Kidney (tissue), 14 donors: ENCODE data around the gene IL10RA. TPM values are rescaled to one million over a fixed set of nuclear protein-coding genes. Genes with fewer than 3 reads are reported as not detected.

Experiments
- DNase-seq, 5 donors: peaks; one replicate each; pipeline ENCODE4 v3.0.0-alpha.2; 2013 to 2020
- FAIRE-seq: peaks from 2 replicates; lab custom pipeline; 2012; peaks lifted over from hg19 to GRCh38; lab: Jason Lieb, UNC
- H3K27ac ChIP-seq, 2 donors: one replicate each; pipeline ENCODE4 v1.7.0; 2013; ENCODE audit warnings: low read depth in 2 of 2, low read length in 2 of 2, inconsistent platforms in 1 of 2
- H3K27me3 ChIP-seq: one replicate; pipeline ENCODE4 v1.7.1; 2013; ENCODE audit warnings: low read length, inconsistent platforms; ENCODE audit not compliant: control insufficient read depth, insufficient read depth
- H3K36me3 ChIP-seq, 3 donors: one replicate each; pipeline versions ENCODE4 v1.7.0 to v1.7.1; 2013; ENCODE audit warnings: low read length in 3 of 3, control low read depth in 1 of 3, inconsistent platforms in 1 of 3; ENCODE audit not compliant: insufficient read depth in 3 of 3, control insufficient read depth in 2 of 3
- H3K4me1 ChIP-seq, 3 donors: one replicate each; pipeline versions ENCODE4 v1.7.0 to v1.7.1; 2013; ENCODE audit warnings: low read length in 3 of 3, inconsistent platforms in 1 of 3, low read depth in 1 of 3; ENCODE audit not compliant: control insufficient read depth in 2 of 3, insufficient read depth in 2 of 3
- H3K4me3 ChIP-seq, 3 donors: one replicate each; pipeline versions ENCODE4 v1.7.0 to v1.8.1; 2013; ENCODE audit warnings: low read length in 3 of 3, control low read depth in 1 of 3, inconsistent platforms in 1 of 3
- H3K9ac ChIP-seq, 3 donors: one replicate each; pipeline versions ENCODE4 v1.7.0 to v1.7.1; 2013; ENCODE audit warnings: low read length in 3 of 3, control low read depth in 1 of 3, inconsistent platforms in 1 of 3
- H3K9me3 ChIP-seq, 3 donors: one replicate each; pipeline versions ENCODE4 v1.7.0 to v1.7.1; 2013; ENCODE audit warnings: low read length in 3 of 3, control low read depth in 1 of 3, inconsistent platforms in 1 of 3; ENCODE audit not compliant: control insufficient read depth in 2 of 3, insufficient read depth in 1 of 3
- intact Hi-C: fragments of 100-400 bp; cut with DNase I; formaldehyde crosslinking; loops from one replicate; pipeline ENCODE4 v1.11.1; 2022
- polyA plus RNA-seq: library from polyadenylated mRNA; stranded (reverse); fragments of 350-450 nt; fragmentation: Illumina TruSeq; extraction: RNeasy Lipid Tissue Mini Kit (QIAGEN cat#74804); gene quantifications from one replicate; pipeline ENCODE4 v1.2.3, GENCODE V29; 2014; ENCODE audit warnings: low read depth, low replicate concordance; ENCODE audit not compliant: insufficient read depth
- total RNA-seq: library from RNA; stranded (reverse); fragmentation: NEBNext Ultra II Directional; extraction: Animal tissue kit (Norgen Biotek cat#: 25700); gene quantifications from one replicate; pipeline ENCODE4 v1.2.1, GENCODE V29; 2021
- TF ChIP-seq, protein P1 (sequence below): IDR thresholded peaks from 3 replicates; pipeline ENCODE4 v1.5.1; 2012; ENCODE audit warnings: mild to moderate bottlenecking, moderate library complexity, borderline replicate concordance; ENCODE audit not compliant: insufficient read depth; ENCODE audit errors: extremely low read depth
- donor health status: control.
- donor health status: control.
- donor health status: control.
- donor health status: control.
- donor health status: control.
- donor health status: DM: yes; HTN: yes; CAD: no.
- donor health status: Normal renal cell carcinoma (clear cell type).

Gene IL10RA
- total and polyA plus RNA-seq, 2 donors from 2014 or later = 1.8 to 37.2 TPM

DNA sequence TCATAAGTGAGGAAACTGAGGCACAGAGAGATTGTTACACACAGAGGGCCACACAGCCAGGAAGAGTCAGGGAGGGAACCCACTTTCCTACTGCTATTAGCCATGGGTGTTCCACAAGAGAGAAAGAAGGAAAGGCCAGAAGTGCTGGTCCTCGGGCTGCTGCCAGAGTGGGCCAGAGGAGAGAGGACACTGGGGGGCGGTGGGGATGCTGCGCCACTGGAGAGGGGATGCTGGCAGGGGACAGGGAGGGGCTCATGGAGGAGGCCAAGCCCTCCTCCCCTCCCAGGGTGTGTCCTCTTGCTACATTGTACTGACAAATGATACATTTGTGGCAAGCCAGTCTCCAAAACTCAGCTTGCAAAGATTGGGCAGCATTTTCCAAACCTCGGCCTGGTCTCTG, 9.9 kb downstream of the IL10RA start:
- TF ChIP-seq, protein P1, sequence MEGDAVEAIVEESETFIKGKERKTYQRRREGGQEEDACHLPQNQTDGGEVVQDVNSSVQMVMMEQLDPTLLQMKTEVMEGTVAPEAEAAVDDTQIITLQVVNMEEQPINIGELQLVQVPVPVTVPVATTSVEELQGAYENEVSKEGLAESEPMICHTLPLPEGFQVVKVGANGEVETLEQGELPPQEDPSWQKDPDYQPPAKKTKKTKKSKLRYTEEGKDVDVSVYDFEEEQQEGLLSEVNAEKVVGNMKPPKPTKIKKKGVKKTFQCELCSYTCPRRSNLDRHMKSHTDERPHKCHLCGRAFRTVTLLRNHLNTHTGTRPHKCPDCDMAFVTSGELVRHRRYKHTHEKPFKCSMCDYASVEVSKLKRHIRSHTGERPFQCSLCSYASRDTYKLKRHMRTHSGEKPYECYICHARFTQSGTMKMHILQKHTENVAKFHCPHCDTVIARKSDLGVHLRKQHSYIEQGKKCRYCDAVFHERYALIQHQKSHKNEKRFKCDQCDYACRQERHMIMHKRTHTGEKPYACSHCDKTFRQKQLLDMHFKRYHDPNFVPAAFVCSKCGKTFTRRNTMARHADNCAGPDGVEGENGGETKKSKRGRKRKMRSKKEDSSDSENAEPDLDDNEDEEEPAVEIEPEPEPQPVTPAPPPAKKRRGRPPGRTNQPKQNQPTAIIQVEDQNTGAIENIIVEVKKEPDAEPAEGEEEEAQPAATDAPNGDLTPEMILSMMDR = no peak
- no peaks in the 10 kb centered on the region for H3K9me3 ChIP-seq
- DNase-seq = no peak
- FAIRE-seq = no peak
- no peak overlapping the region for H3K27ac ChIP-seq
- H3K4me3 ChIP-seq = no peak overlapping the region
- intact Hi-C loops = no loop called here
- no peaks in the 10 kb centered on the region for H3K36me3 ChIP-seq
- H3K9ac ChIP-seq = no peak overlapping the region
- peaks cover 0 to 9% (median 4%) of the 10 kb centered on the region in 3 donors for H3K4me1 ChIP-seq
- no peaks in the 10 kb centered on the region for H3K27me3 ChIP-seq

GRCh38 chr11:117997406-117997805, 11.2 kb downstream of the IL10RA start:
- TF ChIP-seq, protein P1 = no peak
- no peak overlapping the region for H3K4me3 ChIP-seq
- no peaks in the 10 kb centered on the region for H3K36me3 ChIP-seq
- H3K27me3 ChIP-seq = no peaks in the 10 kb centered on the region
- no peak overlapping the region for H3K9ac ChIP-seq
- no peak overlapping the region for H3K27ac ChIP-seq
- no peaks in the 10 kb centered on the region for H3K9me3 ChIP-seq
- peaks cover 0 to 9% (median 4%) of the 10 kb centered on the region in 3 donors for H3K4me1 ChIP-seq
- FAIRE-seq (no peak), DNase-seq (no peak)
- intact Hi-C loops = no loop called here

GRCh38 chr11:117997823-117998579, 11.8 kb downstream of the IL10RA start:
- intact Hi-C loops = no loop called here
- H3K9ac ChIP-seq = no peak overlapping the region
- H3K27ac ChIP-seq = no peak overlapping the region
- H3K27me3 ChIP-seq = no peaks in the 10 kb centered on the region
- H3K36me3 ChIP-seq = no peaks in the 10 kb centered on the region
- H3K4me3 ChIP-seq = no peak overlapping the region
- DNase-seq = no peak
- TF ChIP-seq, protein P1 = no peak
- no peak for FAIRE-seq
- H3K4me1 ChIP-seq = peaks cover 0 to 9% (median 4%) of the 10 kb centered on the region in 3 donors
- H3K9me3 ChIP-seq = no peaks in the 10 kb centered on the region
